ENCODE results near the gene FABP1.

FABP1 gene
- 0 to 0.07 (median 0) reads per million in 18 experiments for total RNA-seq

- DNase-seq: no peak
These were observed at the start of gene FABP1 for GRCh38 chr2:88127888-88128653. Gene FABP1 (minus strand): TSS chr2:88128062. CDS start chr2:88128017, 45 bp downstream.

GRCh38 chr2:88177556-88177955 is 49.7 kb upstream of the FABP1 start:
- DNase-seq: no peak

- DNase-seq: no peak
These were observed 48.6 kb upstream of the FABP1 start for GRCh38 chr2:88176352-88176984.

- DNase-seq: no peak
These were observed 45.0 kb upstream of the FABP1 start for GRCh38 chr2:88172882-88173281.

- DNase-seq: no peak
These were observed 44.1 kb upstream of the FABP1 start for GRCh38 chr2:88171966-88172365.

GRCh38 chr2:88170472-88170892 is 42.6 kb upstream of the FABP1 start:
- peak; percentile 33 to 39 for DNase-seq

- DNase-seq: peak; percentile 8 to 12
These were observed 40.5 kb upstream of the FABP1 start for GRCh38 chr2:88168386-88168785.

GRCh38 chr2:88167740-88168139 is 39.9 kb upstream of the FABP1 start:
- DNase-seq: peak in 1 of 2 donors; percentile 35

GRCh38 chr2:88165332-88166003 is 37.6 kb upstream of the FABP1 start:
- DNase-seq: no peak

GRCh38 chr2:88161446-88162244 is 33.8 kb upstream of the FABP1 start:
- DNase-seq: no peak

- no peak for DNase-seq
These were observed 32.7 kb upstream of the FABP1 start for GRCh38 chr2:88160517-88160916.

GRCh38 chr2:88159955-88160415 is 32.1 kb upstream of the FABP1 start:
- peak; percentile 76 to 81 for DNase-seq

- no peak for DNase-seq
These were observed 31.6 kb upstream of the FABP1 start for GRCh38 chr2:88159481-88159880.

GRCh38 chr2:88148929-88149438 is 21.1 kb upstream of the FABP1 start:
- DNase-seq: no peak

- no peak for DNase-seq
These were observed 19.3 kb upstream of the FABP1 start for GRCh38 chr2:88147145-88147544.

GRCh38 chr2:88146590-88146989 is 18.7 kb upstream of the FABP1 start:
- no peak for DNase-seq

- no peak for DNase-seq
These were observed 17.1 kb upstream of the FABP1 start for GRCh38 chr2:88144914-88145497.

- no peak for DNase-seq
These were observed 16.4 kb upstream of the FABP1 start for GRCh38 chr2:88144271-88144670.

- DNase-seq: no peak
These were observed 14.1 kb upstream of the FABP1 start for GRCh38 chr2:88141952-88142351.

GRCh38 chr2:88139804-88140203 is 11.9 kb upstream of the FABP1 start:
- DNase-seq: no peak

- no peak for DNase-seq
These were observed 11.4 kb upstream of the FABP1 start for GRCh38 chr2:88139203-88139702.

GRCh38 chr2:88137833-88138232 is 10.0 kb upstream of the FABP1 start:
- DNase-seq: no peak

Data from inflammatory macrophage (primary cell).